HCT116 (cell line): Measurements from ENCODE around the gene FBXO42. TPM values are rescaled to one million over a fixed set of nuclear protein-coding genes. Genes with fewer than 3 reads are reported as not detected.

Experiments used
- ATAC-seq: fragments of 200-7000 bp; cut with Tn5 transposase; 2 replicates; pipeline ENCODE4 v1.9.1; 2020; ENCODE audit warnings: mild to moderate bottlenecking, moderate library complexity
- BruUV-seq: library from RNA; stranded (reverse); fragments of 400-500 nt; replicated peaks from 2 replicates; lab custom pipeline; 2021; lab: Mats Ljungman, UMichigan
- CTCF ChIA-PET: fragments of 300-600 bp; sonication (Branson Sonifier 250); formaldehyde crosslinking; loops from one replicate; lab custom pipeline; 2021; ENCODE audit warnings: antibody characterized with exemption; lab: Charles Lee
- POLR2A ChIA-PET: fragments of 300-600, 350-600 bp; sonication (Branson Sonifier 250); formaldehyde crosslinking; loops from one replicate; lab custom pipeline; 2021; ENCODE audit warnings: antibody characterized with exemption; lab: Charles Lee
- RAD21 ChIA-PET, 2 experiments: fragments of 300-600 bp; sonication (Branson Sonifier 250); formaldehyde crosslinking; loops; one replicate each; lab custom pipeline; 2023; ENCODE audit warnings: low total read pairs in 2 of 2; ENCODE audit not compliant: uncharacterized antibody in 2 of 2, unreplicated experiment in 2 of 2, low non-redundant PET in 1 of 2; lab: Charles Lee
- DNase-seq: peaks from one replicate; pipeline ENCODE4 v3.0.0-alpha.2; 2010; ENCODE audit warnings: low read depth, low spot score
- H2AFZ ChIP-seq: fragments of 200-600 bp; shearing (Covaris generic), sonication (generic); 2 replicates; pipeline ENCODE4 v1.6.1; 2017; ENCODE audit warnings: low read depth, mixed run types, mixed read lengths, antibody characterized with exemption, low read length; ENCODE audit not compliant: poor library complexity, severe bottlenecking
- H3K27ac ChIP-seq: 2 replicates; pipeline ENCODE4 v1.5.1; 2012; ENCODE audit warnings: low read depth, low read length
- H3K27me3 ChIP-seq: fragments of 200-600 bp; sonication (generic); 2 replicates; pipeline ENCODE4 v1.6.1; 2016; ENCODE audit warnings: mixed run types, low read length, mixed read lengths; ENCODE audit not compliant: insufficient read depth
- H3K36me3 ChIP-seq, 2 experiments: fragments of 200-500 bp in 1 of 2; fragments of 200-600 bp in 1 of 2; sonication (Bioruptor generic) in 1 of 2; sonication (generic) in 1 of 2; 2 replicates each; pipeline versions ENCODE4 v1.5.1 to v1.6.1; 2014 to 2016; ENCODE audit warnings: low read length in 2 of 2, inconsistent platforms in 1 of 2, mixed read lengths in 1 of 2, mixed run types in 1 of 2; ENCODE audit not compliant: insufficient read depth in 2 of 2, control insufficient read depth in 1 of 2
- H3K4me1 ChIP-seq, 2 experiments: fragments of 200-600 bp in 1 of 2; sonication (generic) in 1 of 2; 2 replicates each; pipeline versions ENCODE4 v1.5.1 to v1.6.1; 2012 to 2017; ENCODE audit warnings: low read length in 2 of 2, inconsistent platforms in 1 of 2, mild to moderate bottlenecking in 1 of 2, mixed read lengths in 1 of 2, mixed run types in 1 of 2, moderate library complexity in 1 of 2; ENCODE audit not compliant: insufficient read depth in 2 of 2, control insufficient read depth in 1 of 2
- H3K4me2 ChIP-seq: fragments of 200-600 bp; sonication (generic); 2 replicates; pipeline ENCODE4 v1.6.1; 2017; ENCODE audit warnings: mixed run types, low read length, mixed read lengths
- H3K4me3 ChIP-seq, 2 experiments: fragments of 200-600 bp in 1 of 2; sonication (generic) in 1 of 2; replicated peaks in 1 of 2; 2 replicates each; pipeline ENCODE4 v1.5.1; 2011 to 2016; ENCODE audit warnings: low read length in 2 of 2, control low read depth in 1 of 2, low read depth in 1 of 2, mild to moderate bottlenecking in 1 of 2, mixed read lengths in 1 of 2, mixed run types in 1 of 2
- H3K79me2 ChIP-seq: fragments of 200-600 bp; sonication (generic); 2 replicates; pipeline ENCODE4 v1.6.1; 2017; ENCODE audit warnings: mild to moderate bottlenecking, mixed run types, low read length, moderate library complexity, mixed read lengths; ENCODE audit not compliant: insufficient read depth
- H3K9ac ChIP-seq: fragments of 200-600 bp; sonication (generic); 2 replicates; pipeline ENCODE4 v1.6.1; 2016; ENCODE audit warnings: low read length, mixed read lengths
- H3K9me2 ChIP-seq: fragments of 200-600 bp; sonication (generic), shearing (Covaris generic); 2 replicates; pipeline ENCODE4 v1.6.1; 2017; ENCODE audit warnings: mixed run types, mild to moderate bottlenecking, moderate library complexity; ENCODE audit not compliant: insufficient read depth
- H3K9me3 ChIP-seq, 2 experiments: fragments of 200-500 bp in 1 of 2; fragments of 200-600 bp in 1 of 2; sonication (Bioruptor generic) in 1 of 2; sonication (generic) in 1 of 2; 2 replicates each; pipeline ENCODE4 v1.6.1; 2014 to 2017; ENCODE audit warnings: low read length in 2 of 2, mixed read lengths in 2 of 2, inconsistent platforms in 1 of 2, low read depth in 1 of 2, mild to moderate bottlenecking in 1 of 2, mixed run types in 1 of 2, moderate library complexity in 1 of 2; ENCODE audit not compliant: control insufficient read depth in 1 of 2, insufficient read depth in 1 of 2
- H4K20me1 ChIP-seq: fragments of 200-600 bp; sonication (generic), shearing (Covaris generic); 2 replicates; pipeline ENCODE4 v1.6.1; 2017; ENCODE audit warnings: mixed run types, mild to moderate bottlenecking, moderate library complexity; ENCODE audit not compliant: insufficient read depth
- CBX3 ChIP-seq: IDR thresholded peaks from 2 replicates; pipeline ENCODE4 v1.6.1; 2012; ENCODE audit warnings: low read depth
- EGR1 ChIP-seq: IDR thresholded peaks from 2 replicates; pipeline ENCODE4 v1.6.1; 2012; ENCODE audit warnings: low read depth
- EZH2 ChIP-seq: fragments of 200-600 bp; sonication (generic); IDR thresholded peaks from 2 replicates; pipeline ENCODE4 v1.6.1; 2017; ENCODE audit warnings: antibody characterized with exemption, mixed run types
- EZH2phosphoT487 ChIP-seq: fragments of 200-600 bp; IDR thresholded peaks from 2 replicates; pipeline ENCODE4 v1.6.1; 2018; ENCODE audit warnings: antibody characterized with exemption, borderline replicate concordance
- FOSL1 ChIP-seq: IDR thresholded peaks from 2 replicates; pipeline ENCODE4 v1.6.1; 2012; ENCODE audit warnings: low read depth
- JUND ChIP-seq: IDR thresholded peaks from 2 replicates; pipeline ENCODE4 v1.6.1; 2012
- POLR2A ChIP-seq: IDR thresholded peaks from 2 replicates; pipeline ENCODE4 v1.7.0; 2011; ENCODE audit warnings: borderline replicate concordance; ENCODE audit not compliant: insufficient read depth, insufficient read length; ENCODE audit errors: extremely low read depth
- POLR2AphosphoS5 ChIP-seq: IDR thresholded peaks from 2 replicates; pipeline ENCODE4 v1.6.1; 2011; ENCODE audit warnings: mild to moderate bottlenecking, low read depth, low read length, moderate library complexity
- SP1 ChIP-seq: IDR thresholded peaks from 2 replicates; pipeline ENCODE4 v1.6.1; 2012; ENCODE audit warnings: low read depth
- SRF ChIP-seq: IDR thresholded peaks from 2 replicates; pipeline ENCODE4 v1.6.1; 2012; ENCODE audit warnings: low read depth
- TCF7L2 ChIP-seq: IDR thresholded peaks from 2 replicates; pipeline ENCODE4 v1.7.0; 2011; ENCODE audit warnings: borderline replicate concordance, inconsistent platforms; ENCODE audit not compliant: insufficient read depth, insufficient read length; ENCODE audit errors: extremely low read depth
- YY1 ChIP-seq: IDR thresholded peaks from 2 replicates; pipeline ENCODE4 v1.6.1; 2011; ENCODE audit warnings: low read length, low read depth, moderate library complexity, mild to moderate bottlenecking; ENCODE audit not compliant: insufficient replicate concordance; ENCODE audit errors: extremely low read depth
- ZFX ChIP-seq: fragments of 450-650 bp; IDR thresholded peaks from 2 replicates; pipeline ENCODE4 v1.6.1; 2017
- ZNF274 ChIP-seq: fragments of 200-500 bp; sonication (Bioruptor generic); IDR thresholded peaks from 2 replicates; pipeline ENCODE4 v1.6.1; 2014; ENCODE audit warnings: mild to moderate bottlenecking, low read depth, low read length, inconsistent platforms
- intact Hi-C: fragments of 100-400 bp; cut with micrococcal nuclease; formaldehyde crosslinking; loops from 2 replicates; pipeline ENCODE4 v1.10.0; 2022
- total RNA-seq: library from RNA; stranded (reverse); gene quantifications from one replicate; pipeline ENCODE4 v1.2.1, GENCODE V29; 2021; ENCODE audit not compliant: unreplicated experiment
- TF ChIP-seq, protein P1 (sequence below): IDR thresholded peaks from 2 replicates; pipeline ENCODE4 v1.6.1; 2012; ENCODE audit warnings: low read depth
- TF ChIP-seq, protein P2 (sequence below), 3 experiments: fragments of 200-600 bp in 1 of 3; sonication (generic) in 1 of 3; IDR thresholded peaks in 2 of 3; conservative IDR thresholded peaks in 1 of 3; 2 replicates each; pipeline ENCODE4 v1.5.1; 2012 to 2017; ENCODE audit warnings: low read depth in 2 of 3, low read length in 2 of 3, antibody characterized with exemption in 1 of 3, borderline replicate concordance in 1 of 3, control low read depth in 1 of 3, mild to moderate bottlenecking in 1 of 3, mixed read lengths in 1 of 3, mixed run types in 1 of 3, moderate library complexity in 1 of 3; ENCODE audit not compliant: insufficient read depth in 1 of 3
- TF ChIP-seq, protein P3 (sequence below): IDR thresholded peaks from 2 replicates; pipeline ENCODE4 v1.6.1; 2011; ENCODE audit warnings: mild to moderate bottlenecking, low read length, moderate library complexity; ENCODE audit not compliant: insufficient replicate concordance; ENCODE audit errors: extremely low read depth
- TF ChIP-seq, protein P4 (sequence below): IDR thresholded peaks from 2 replicates; pipeline ENCODE4 v1.6.1; 2012
- TF ChIP-seq, protein P5 (sequence below): IDR thresholded peaks from 2 replicates; pipeline ENCODE4 v1.6.1; 2012

The FBXO42 gene
- total RNA-seq, 1 experiment from 2014 or later = 20.6 TPM

DNA sequence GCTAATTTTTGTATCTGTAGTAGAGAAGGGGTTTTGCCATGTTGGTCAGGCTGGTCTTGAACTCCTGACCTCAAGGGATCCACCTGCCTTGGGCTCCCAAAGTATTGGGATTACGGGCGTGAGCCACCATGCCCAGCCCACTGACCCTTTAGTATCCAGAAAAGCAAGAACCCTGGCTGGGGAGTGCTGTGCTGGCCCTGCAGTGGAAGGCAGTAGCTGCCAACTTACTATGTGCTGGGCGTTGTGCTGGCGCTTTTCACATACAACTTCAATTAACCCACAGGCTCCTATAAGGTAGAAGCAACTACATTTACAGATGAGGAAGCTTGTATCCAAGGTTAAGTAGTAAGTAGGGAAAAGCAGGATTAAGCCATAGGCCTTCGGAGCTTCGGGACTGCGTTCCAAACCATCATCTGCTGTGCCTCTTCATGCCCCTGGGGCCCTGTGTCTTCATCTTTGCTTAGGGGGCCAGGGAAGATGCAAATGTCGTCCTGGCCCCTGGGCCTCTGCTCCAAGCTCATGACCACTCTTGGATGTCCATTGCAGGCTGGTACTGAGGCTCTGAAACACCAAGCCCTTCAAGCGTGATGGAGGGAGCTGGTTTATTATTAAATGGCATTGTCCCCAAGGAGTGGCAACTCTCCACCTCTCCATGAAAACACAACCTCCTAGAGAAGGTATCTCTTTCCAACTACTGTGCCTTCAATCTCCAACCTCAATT lies 106.6 kb downstream of the FBXO42 start:
- ChIA-PET RAD21 (interaction anchor here in 1 of 2 experiments (1.4 kb wide), 2 partner anchors 118 to 165 kb away, joined by 4 read pairs; no protein-coding TSS in a partner anchor), POLR2A (no interaction called here), CTCF (interaction anchor here (1.4 to 3.1 kb wide), 5 partner anchors 57 to 167 kb away, joined by 5 to 26 read pairs (median 10); no protein-coding TSS in a partner anchor)
- Histone ChIP-seq H3K27ac (no peak overlapping the region), H2AFZ (no peak overlapping the region), H4K20me1 (no peaks in the 10 kb centered on the region), H3K9ac (no peak overlapping the region), H3K79me2 (no peaks in the 10 kb centered on the region), H3K27me3 (no peaks in the 10 kb centered on the region), H3K9me3 (no peaks in the 10 kb centered on the region), H3K4me2 (no peak overlapping the region), H3K4me3 (no peak overlapping the region), H3K4me1 (peaks cover 5 to 22% of the 10 kb centered on the region in 2 experiments), H3K36me3 (0 out of 4 replicates have a peak, but pooled peaks cover 0 to under 1% of the 10 kb centered on the region in 2 experiments), H3K9me2 (no peaks in the 10 kb centered on the region)
- ATAC-seq = no peak
- no peak for DNase-seq
- intact Hi-C loops = loop anchor here (2.0 kb wide), 1 partner anchor 117 kb away; no protein-coding TSS in a partner anchor
- no TSS peak for BruUV-seq
- TF ChIP-seq POLR2A (no peak), SP1 (no peak), ZFX (no peak), TCF7L2 (no peak), CBX3 (no peak), ZNF274 (no peak), EZH2phosphoT487 (no peak), SRF (no peak), EZH2 (no peak), JUND (no peak), YY1 (no peak), FOSL1 (no peak), POLR2AphosphoS5 (no peak), EGR1 (no peak)
- TF ChIP-seq, protein P1, sequence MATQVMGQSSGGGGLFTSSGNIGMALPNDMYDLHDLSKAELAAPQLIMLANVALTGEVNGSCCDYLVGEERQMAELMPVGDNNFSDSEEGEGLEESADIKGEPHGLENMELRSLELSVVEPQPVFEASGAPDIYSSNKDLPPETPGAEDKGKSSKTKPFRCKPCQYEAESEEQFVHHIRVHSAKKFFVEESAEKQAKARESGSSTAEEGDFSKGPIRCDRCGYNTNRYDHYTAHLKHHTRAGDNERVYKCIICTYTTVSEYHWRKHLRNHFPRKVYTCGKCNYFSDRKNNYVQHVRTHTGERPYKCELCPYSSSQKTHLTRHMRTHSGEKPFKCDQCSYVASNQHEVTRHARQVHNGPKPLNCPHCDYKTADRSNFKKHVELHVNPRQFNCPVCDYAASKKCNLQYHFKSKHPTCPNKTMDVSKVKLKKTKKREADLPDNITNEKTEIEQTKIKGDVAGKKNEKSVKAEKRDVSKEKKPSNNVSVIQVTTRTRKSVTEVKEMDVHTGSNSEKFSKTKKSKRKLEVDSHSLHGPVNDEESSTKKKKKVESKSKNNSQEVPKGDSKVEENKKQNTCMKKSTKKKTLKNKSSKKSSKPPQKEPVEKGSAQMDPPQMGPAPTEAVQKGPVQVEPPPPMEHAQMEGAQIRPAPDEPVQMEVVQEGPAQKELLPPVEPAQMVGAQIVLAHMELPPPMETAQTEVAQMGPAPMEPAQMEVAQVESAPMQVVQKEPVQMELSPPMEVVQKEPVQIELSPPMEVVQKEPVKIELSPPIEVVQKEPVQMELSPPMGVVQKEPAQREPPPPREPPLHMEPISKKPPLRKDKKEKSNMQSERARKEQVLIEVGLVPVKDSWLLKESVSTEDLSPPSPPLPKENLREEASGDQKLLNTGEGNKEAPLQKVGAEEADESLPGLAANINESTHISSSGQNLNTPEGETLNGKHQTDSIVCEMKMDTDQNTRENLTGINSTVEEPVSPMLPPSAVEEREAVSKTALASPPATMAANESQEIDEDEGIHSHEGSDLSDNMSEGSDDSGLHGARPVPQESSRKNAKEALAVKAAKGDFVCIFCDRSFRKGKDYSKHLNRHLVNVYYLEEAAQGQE = no peak
- TF ChIP-seq, protein P2, sequence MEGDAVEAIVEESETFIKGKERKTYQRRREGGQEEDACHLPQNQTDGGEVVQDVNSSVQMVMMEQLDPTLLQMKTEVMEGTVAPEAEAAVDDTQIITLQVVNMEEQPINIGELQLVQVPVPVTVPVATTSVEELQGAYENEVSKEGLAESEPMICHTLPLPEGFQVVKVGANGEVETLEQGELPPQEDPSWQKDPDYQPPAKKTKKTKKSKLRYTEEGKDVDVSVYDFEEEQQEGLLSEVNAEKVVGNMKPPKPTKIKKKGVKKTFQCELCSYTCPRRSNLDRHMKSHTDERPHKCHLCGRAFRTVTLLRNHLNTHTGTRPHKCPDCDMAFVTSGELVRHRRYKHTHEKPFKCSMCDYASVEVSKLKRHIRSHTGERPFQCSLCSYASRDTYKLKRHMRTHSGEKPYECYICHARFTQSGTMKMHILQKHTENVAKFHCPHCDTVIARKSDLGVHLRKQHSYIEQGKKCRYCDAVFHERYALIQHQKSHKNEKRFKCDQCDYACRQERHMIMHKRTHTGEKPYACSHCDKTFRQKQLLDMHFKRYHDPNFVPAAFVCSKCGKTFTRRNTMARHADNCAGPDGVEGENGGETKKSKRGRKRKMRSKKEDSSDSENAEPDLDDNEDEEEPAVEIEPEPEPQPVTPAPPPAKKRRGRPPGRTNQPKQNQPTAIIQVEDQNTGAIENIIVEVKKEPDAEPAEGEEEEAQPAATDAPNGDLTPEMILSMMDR (IDR thresholded peaks at IDR 0.05 in 2 of 3, conservative IDR thresholded peaks at IDR 0.05 in 1 of 3; ENCODE audit: borderline replicate concordance in 1 of 3, insufficient read depth in 1 of 3, low read depth in 2 of 3, low read length in 2 of 3) = no peak
- TF ChIP-seq, protein P3, sequence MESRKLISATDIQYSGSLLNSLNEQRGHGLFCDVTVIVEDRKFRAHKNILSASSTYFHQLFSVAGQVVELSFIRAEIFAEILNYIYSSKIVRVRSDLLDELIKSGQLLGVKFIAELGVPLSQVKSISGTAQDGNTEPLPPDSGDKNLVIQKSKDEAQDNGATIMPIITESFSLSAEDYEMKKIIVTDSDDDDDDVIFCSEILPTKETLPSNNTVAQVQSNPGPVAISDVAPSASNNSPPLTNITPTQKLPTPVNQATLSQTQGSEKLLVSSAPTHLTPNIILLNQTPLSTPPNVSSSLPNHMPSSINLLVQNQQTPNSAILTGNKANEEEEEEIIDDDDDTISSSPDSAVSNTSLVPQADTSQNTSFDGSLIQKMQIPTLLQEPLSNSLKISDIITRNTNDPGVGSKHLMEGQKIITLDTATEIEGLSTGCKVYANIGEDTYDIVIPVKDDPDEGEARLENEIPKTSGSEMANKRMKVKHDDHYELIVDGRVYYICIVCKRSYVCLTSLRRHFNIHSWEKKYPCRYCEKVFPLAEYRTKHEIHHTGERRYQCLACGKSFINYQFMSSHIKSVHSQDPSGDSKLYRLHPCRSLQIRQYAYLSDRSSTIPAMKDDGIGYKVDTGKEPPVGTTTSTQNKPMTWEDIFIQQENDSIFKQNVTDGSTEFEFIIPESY = no peak
- TF ChIP-seq, protein P4, sequence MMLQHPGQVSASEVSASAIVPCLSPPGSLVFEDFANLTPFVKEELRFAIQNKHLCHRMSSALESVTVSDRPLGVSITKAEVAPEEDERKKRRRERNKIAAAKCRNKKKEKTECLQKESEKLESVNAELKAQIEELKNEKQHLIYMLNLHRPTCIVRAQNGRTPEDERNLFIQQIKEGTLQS = no peak
- TF ChIP-seq, protein P5, sequence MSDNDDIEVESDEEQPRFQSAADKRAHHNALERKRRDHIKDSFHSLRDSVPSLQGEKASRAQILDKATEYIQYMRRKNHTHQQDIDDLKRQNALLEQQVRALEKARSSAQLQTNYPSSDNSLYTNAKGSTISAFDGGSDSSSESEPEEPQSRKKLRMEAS = no peak
